ENCODE data around the gene GRB2.

Gene GRB2

DNA sequence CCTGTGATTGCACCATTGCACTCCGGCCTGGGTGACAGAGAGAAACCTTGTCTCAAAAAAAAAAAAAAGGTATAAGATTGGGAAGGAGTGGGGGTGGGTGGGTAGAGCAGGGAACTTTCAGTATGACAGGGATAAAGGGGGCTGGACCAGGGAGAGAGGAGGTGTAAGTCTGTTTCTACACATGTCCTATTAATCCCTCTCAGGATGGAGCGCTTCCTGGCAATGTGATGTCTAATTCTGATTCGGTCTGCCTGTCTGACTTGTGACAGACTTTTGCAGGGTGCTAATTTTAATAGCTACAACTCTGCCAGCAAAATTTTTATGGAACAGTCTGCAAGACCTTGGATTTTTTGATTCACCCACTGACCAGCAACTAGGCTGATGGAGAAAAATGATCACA lies 62.5 kb downstream of the GRB2 start:
- TF ChIP-seq POLR2AphosphoS5 (IDR thresholded peaks at IDR 0.05; ENCODE audit: low read depth): no peak
- TF ChIP-seq, protein P1, sequence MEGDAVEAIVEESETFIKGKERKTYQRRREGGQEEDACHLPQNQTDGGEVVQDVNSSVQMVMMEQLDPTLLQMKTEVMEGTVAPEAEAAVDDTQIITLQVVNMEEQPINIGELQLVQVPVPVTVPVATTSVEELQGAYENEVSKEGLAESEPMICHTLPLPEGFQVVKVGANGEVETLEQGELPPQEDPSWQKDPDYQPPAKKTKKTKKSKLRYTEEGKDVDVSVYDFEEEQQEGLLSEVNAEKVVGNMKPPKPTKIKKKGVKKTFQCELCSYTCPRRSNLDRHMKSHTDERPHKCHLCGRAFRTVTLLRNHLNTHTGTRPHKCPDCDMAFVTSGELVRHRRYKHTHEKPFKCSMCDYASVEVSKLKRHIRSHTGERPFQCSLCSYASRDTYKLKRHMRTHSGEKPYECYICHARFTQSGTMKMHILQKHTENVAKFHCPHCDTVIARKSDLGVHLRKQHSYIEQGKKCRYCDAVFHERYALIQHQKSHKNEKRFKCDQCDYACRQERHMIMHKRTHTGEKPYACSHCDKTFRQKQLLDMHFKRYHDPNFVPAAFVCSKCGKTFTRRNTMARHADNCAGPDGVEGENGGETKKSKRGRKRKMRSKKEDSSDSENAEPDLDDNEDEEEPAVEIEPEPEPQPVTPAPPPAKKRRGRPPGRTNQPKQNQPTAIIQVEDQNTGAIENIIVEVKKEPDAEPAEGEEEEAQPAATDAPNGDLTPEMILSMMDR (IDR thresholded peaks at IDR 0.05; ENCODE audit: insufficient read depth, low read length): no peak
- no peak for TF ChIP-seq GABPA (IDR thresholded peaks at IDR 0.05; ENCODE audit: low read depth)
- TF ChIP-seq SPI1 (IDR thresholded peaks at IDR 0.05; ENCODE audit: borderline replicate concordance, low read depth): no peak
- no peak for TF ChIP-seq REST (IDR thresholded peaks at IDR 0.05; ENCODE audit: insufficient replicate concordance, low read depth)
- H3K4me3 ChIP-seq (replicated peaks; ENCODE audit: insufficient read depth, low read length): no peak overlapping the region
- DNase-seq (ENCODE audit: low read depth in 1 of 2, low spot score in 1 of 2): no peak
- H3K27me3 ChIP-seq (ENCODE audit: insufficient read depth, poor library complexity, severe bottlenecking): no peaks in the 10 kb centered on the region
- H3K27ac ChIP-seq (replicated peaks): no peak overlapping the region

DNA sequence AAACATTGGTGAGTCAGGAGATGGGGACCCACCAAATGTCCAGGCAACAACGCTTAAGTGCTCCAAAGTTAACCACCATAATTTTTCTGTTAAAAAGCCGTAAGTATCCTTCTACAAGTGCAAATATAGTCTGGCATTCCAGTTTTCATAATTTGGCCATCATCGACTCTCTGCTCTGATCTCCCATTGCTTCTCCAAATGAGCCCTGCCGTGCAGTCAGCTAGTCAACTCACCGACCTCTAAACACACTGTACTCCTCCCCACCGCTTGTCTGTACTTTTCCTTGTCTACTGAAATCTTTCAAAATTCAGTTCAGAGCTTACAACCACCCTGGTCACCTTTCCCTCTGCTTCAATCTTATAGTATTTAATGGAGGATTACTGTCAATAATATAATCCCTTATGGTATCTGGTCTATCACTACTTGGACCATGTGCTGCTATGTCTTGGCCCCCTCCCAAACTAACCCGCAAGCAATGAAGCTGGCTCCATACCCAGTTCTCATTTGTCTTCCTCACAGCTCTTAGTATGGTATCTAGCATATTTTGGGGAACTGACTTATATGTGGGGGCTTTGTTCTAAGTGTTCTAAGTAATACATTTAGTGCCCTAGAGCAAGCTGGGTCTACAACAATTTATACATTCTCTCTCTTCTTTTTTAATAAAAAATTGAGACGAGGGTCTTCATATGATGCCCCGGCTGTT lies 63.5 kb downstream of the GRB2 start:
- peak overlapping the region; percentile 55 for H3K27ac ChIP-seq (replicated peaks)

GRCh38 chr17:75340631-75341030 lies 64.8 kb downstream of the GRB2 start:
- Histone ChIP-seq H3K27me3 (ENCODE audit: insufficient read depth, poor library complexity, severe bottlenecking) (no peaks in the 10 kb centered on the region), H3K27ac (replicated peaks) (peak overlapping the region; percentile 81), H3K4me3 (replicated peaks; ENCODE audit: insufficient read depth, low read length) (no peak overlapping the region)
- TF ChIP-seq REST (IDR thresholded peaks at IDR 0.05; ENCODE audit: insufficient replicate concordance, low read depth) (no peak), SPI1 (IDR thresholded peaks at IDR 0.05; ENCODE audit: borderline replicate concordance, low read depth) (no peak), POLR2AphosphoS5 (IDR thresholded peaks at IDR 0.05; ENCODE audit: low read depth) (no peak), GABPA (IDR thresholded peaks at IDR 0.05; ENCODE audit: low read depth) (no peak)
- TF ChIP-seq, protein P1 (IDR thresholded peaks at IDR 0.05; ENCODE audit: insufficient read depth, low read length): no peak
- no peak for DNase-seq (ENCODE audit: low read depth in 1 of 2, low spot score in 1 of 2)

More for the DNA sequence above, 63.5 kb downstream of the GRB2 start:
- H3K4me3 ChIP-seq (replicated peaks; ENCODE audit: insufficient read depth, low read length): no peak overlapping the region
- H3K27me3 ChIP-seq (ENCODE audit: insufficient read depth, poor library complexity, severe bottlenecking): no peaks in the 10 kb centered on the region
- TF ChIP-seq GABPA (IDR thresholded peaks at IDR 0.05; ENCODE audit: low read depth) (no peak), SPI1 (IDR thresholded peaks at IDR 0.05; ENCODE audit: borderline replicate concordance, low read depth) (peak; percentile 76; the same call in 1 of the 2 replicates), POLR2AphosphoS5 (IDR thresholded peaks at IDR 0.05; ENCODE audit: low read depth) (no peak), REST (IDR thresholded peaks at IDR 0.05; ENCODE audit: insufficient replicate concordance, low read depth) (no peak)
- TF ChIP-seq, protein P1 (IDR thresholded peaks at IDR 0.05; ENCODE audit: insufficient read depth, low read length): no peak
- DNase-seq (ENCODE audit: low read depth in 1 of 2, low spot score in 1 of 2): peak in 1 of 2 experiments; percentile 45
